ENCODE results near the gene KLHL20. TPM values are rescaled to one million over a fixed set of nuclear protein-coding genes. Genes with fewer than 3 reads are reported as not detected.
"Not testable (repeated sequence)": the region's sequence is repeated elsewhere in the genome, so short reads cannot be mapped to it uniquely, and the experiment has no call there.

The KLHL20 gene
- total RNA-seq, 1 donor from 2014 or later = 25.4 TPM

DNA sequence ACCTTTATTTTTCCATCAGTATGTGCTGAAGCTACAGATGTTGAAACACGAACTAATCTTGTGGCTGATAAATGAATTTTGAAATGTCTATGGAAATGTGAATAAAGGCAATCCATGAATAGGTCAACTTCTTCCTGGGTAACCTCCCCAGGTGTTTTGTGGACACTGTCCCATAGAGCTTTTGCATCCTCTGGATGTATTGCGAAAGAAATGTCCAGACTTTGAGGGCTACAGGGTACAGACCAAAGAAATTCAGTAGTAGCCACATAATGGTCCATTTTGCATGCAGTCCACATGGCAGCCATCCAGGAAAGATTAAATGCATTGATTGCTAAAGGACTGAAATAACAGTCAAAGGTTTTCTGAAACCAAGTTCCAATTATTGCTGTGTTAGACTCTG lies 88.2 kb downstream of the KLHL20 start:
- H3K4me3 Mint-ChIP-seq (ENCODE audit: unreplicated experiment) = no peak overlapping the region
- H3K27ac ChIP-seq (ENCODE audit: low read depth, low read length) = no peak overlapping the region
- no peaks in the 10 kb centered on the region for H4K20me1 ChIP-seq (ENCODE audit: insufficient read depth, low read length)
- no peak overlapping the region for H3K4me2 ChIP-seq (ENCODE audit: low read length)
- no peak overlapping the region for H3K9ac ChIP-seq (ENCODE audit: low read length)
- no peaks in the 10 kb centered on the region for H3K79me2 ChIP-seq (ENCODE audit: insufficient read depth, low read length)
- no peak overlapping the region for H3K4me3 ChIP-seq (ENCODE audit: insufficient read depth, low read depth, low read length)
- peaks cover 4% of the 10 kb centered on the region for H3K4me1 Mint-ChIP-seq (ENCODE audit: low read depth, unreplicated experiment)
- FAIRE-seq = no peak
- no peaks in the 10 kb centered on the region for H3K9me3 Mint-ChIP-seq (ENCODE audit: unreplicated experiment)
- H2AFZ ChIP-seq (ENCODE audit: low read depth, low read length) = no peak overlapping the region
- H3K4me1 ChIP-seq (ENCODE audit: insufficient read depth, low read length) = no peaks in the 10 kb centered on the region
- no peaks in the 10 kb centered on the region for H3K27me3 Mint-ChIP-seq (ENCODE audit: low read depth, unreplicated experiment)
- H3K36me3 Mint-ChIP-seq (ENCODE audit: low read depth, unreplicated experiment) = peaks cover 4% of the 10 kb centered on the region
- H3K9me3 ChIP-seq (ENCODE audit: insufficient read depth, low read depth, low read length) = no peaks in the 10 kb centered on the region
- TF ChIP-seq EZH2 (IDR thresholded peaks at IDR 0.05; ENCODE audit: insufficient read depth, low read length) = no peak
- TF ChIP-seq, protein P1, sequence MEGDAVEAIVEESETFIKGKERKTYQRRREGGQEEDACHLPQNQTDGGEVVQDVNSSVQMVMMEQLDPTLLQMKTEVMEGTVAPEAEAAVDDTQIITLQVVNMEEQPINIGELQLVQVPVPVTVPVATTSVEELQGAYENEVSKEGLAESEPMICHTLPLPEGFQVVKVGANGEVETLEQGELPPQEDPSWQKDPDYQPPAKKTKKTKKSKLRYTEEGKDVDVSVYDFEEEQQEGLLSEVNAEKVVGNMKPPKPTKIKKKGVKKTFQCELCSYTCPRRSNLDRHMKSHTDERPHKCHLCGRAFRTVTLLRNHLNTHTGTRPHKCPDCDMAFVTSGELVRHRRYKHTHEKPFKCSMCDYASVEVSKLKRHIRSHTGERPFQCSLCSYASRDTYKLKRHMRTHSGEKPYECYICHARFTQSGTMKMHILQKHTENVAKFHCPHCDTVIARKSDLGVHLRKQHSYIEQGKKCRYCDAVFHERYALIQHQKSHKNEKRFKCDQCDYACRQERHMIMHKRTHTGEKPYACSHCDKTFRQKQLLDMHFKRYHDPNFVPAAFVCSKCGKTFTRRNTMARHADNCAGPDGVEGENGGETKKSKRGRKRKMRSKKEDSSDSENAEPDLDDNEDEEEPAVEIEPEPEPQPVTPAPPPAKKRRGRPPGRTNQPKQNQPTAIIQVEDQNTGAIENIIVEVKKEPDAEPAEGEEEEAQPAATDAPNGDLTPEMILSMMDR (IDR thresholded peaks at IDR 0.05; ENCODE audit: insufficient read depth, low read depth, low read length) = no peak
- no peak overlapping the region for H3K27ac Mint-ChIP-seq (ENCODE audit: unreplicated experiment)
- H3K27me3 ChIP-seq (ENCODE audit: insufficient read depth, low read length) = no peaks in the 10 kb centered on the region
- DNase-seq (ENCODE audit: low read depth) = no peak
- H3K36me3 ChIP-seq (ENCODE audit: insufficient read depth, low read length) = peaks cover 26% of the 10 kb centered on the region

- H3K4me3 ChIP-seq (ENCODE audit: insufficient read depth, low read depth, low read length); H3K36me3 ChIP-seq (ENCODE audit: insufficient read depth, low read length); H3K27ac ChIP-seq (ENCODE audit: low read depth, low read length); H3K27ac Mint-ChIP-seq (ENCODE audit: unreplicated experiment); H3K4me2 ChIP-seq (ENCODE audit: low read length); H3K4me3 Mint-ChIP-seq (ENCODE audit: unreplicated experiment); H3K36me3 Mint-ChIP-seq (ENCODE audit: low read depth, unreplicated experiment); H4K20me1 ChIP-seq (ENCODE audit: insufficient read depth, low read length); H3K9ac ChIP-seq (ENCODE audit: low read length); H3K4me1 ChIP-seq (ENCODE audit: insufficient read depth, low read length); H3K9me3 Mint-ChIP-seq (ENCODE audit: unreplicated experiment); H3K27me3 ChIP-seq (ENCODE audit: insufficient read depth, low read length); DNase-seq (ENCODE audit: low read depth); FAIRE-seq; H3K4me1 Mint-ChIP-seq (ENCODE audit: low read depth, unreplicated experiment); H3K9me3 ChIP-seq (ENCODE audit: insufficient read depth, low read depth, low read length); H2AFZ ChIP-seq (ENCODE audit: low read depth, low read length); H3K27me3 Mint-ChIP-seq (ENCODE audit: low read depth, unreplicated experiment): not testable (repeated sequence)
- peaks cover 61% of the 10 kb centered on the region for H3K79me2 ChIP-seq (ENCODE audit: insufficient read depth, low read length)
Measured at GRCh38 chr1:173813654-173814053, 98.9 kb downstream of the KLHL20 start.

- Histone ChIP-seq H3K9ac (ENCODE audit: low read length) (no peak overlapping the region), H3K79me2 (ENCODE audit: insufficient read depth, low read length) (peaks cover 85% of the 10 kb centered on the region), H3K27me3 (ENCODE audit: insufficient read depth, low read length) (no peaks in the 10 kb centered on the region), H2AFZ (ENCODE audit: low read depth, low read length) (no peak overlapping the region), H3K27ac (ENCODE audit: low read depth, low read length) (no peak overlapping the region), H3K36me3 (ENCODE audit: insufficient read depth, low read length) (peaks cover 2% of the 10 kb centered on the region), H3K4me2 (ENCODE audit: low read length) (no peak overlapping the region), H4K20me1 (ENCODE audit: insufficient read depth, low read length) (no peaks in the 10 kb centered on the region), H3K4me1 (ENCODE audit: insufficient read depth, low read length) (no peaks in the 10 kb centered on the region), H3K4me3 (ENCODE audit: insufficient read depth, low read depth, low read length) (no peak overlapping the region), H3K9me3 (ENCODE audit: insufficient read depth, low read depth, low read length) (no peaks in the 10 kb centered on the region)
- no peak for FAIRE-seq
- Mint-ChIP-seq H3K27ac (ENCODE audit: unreplicated experiment) (no peak overlapping the region), H3K27me3 (ENCODE audit: low read depth, unreplicated experiment) (no peaks in the 10 kb centered on the region), H3K9me3 (ENCODE audit: unreplicated experiment) (peaks cover 6% of the 10 kb centered on the region), H3K4me3 (ENCODE audit: unreplicated experiment) (no peak overlapping the region), H3K4me1 (ENCODE audit: low read depth, unreplicated experiment) (peaks cover 4% of the 10 kb centered on the region), H3K36me3 (ENCODE audit: low read depth, unreplicated experiment) (peaks cover 5% of the 10 kb centered on the region)
- TF ChIP-seq, protein P1 (IDR thresholded peaks at IDR 0.05; ENCODE audit: insufficient read depth, low read depth, low read length) = no peak
- TF ChIP-seq EZH2 (IDR thresholded peaks at IDR 0.05; ENCODE audit: insufficient read depth, low read length) = no peak
- DNase-seq (ENCODE audit: low read depth) = no peak
Measured at GRCh38 chr1:173818459-173818858, 103.7 kb downstream of the KLHL20 start.

All from astrocyte (in vitro differentiated cells and primary cell).